Ishikawa (cell line): ENCODE results near the gene ATP9A.

Source experiments
- CEBPB ChIP-seq: IDR thresholded peaks from 2 replicates; pipeline ENCODE4 v1.6.1; 2012
- EP300 ChIP-seq: IDR thresholded peaks from 2 replicates; pipeline ENCODE4 v1.6.1; 2012; ENCODE audit warnings: borderline replicate concordance
- REST ChIP-seq: IDR thresholded peaks from 2 replicates; pipeline ENCODE4 v1.6.1; 2012; ENCODE audit warnings: low read depth, mild to moderate bottlenecking
- TAF1 ChIP-seq: IDR thresholded peaks from 2 replicates; pipeline ENCODE4 v1.6.1; 2012; ENCODE audit warnings: low read depth, mild to moderate bottlenecking

- no peak for TF ChIP-seq TAF1
- TF ChIP-seq REST, result no peak
- no peak for TF ChIP-seq EP300
- TF ChIP-seq CEBPB, result no peak
Observed at GRCh38 chr20:51547951-51548350, 220.2 kb downstream of the ATP9A start.
